ENCODE data around the gene CFAP299. TPM values are rescaled to one million over a fixed set of nuclear protein-coding genes. Genes with fewer than 3 reads are reported as not detected.

CFAP299 gene
- total and polyA plus RNA-seq, 9 of the 15 experiments (the other 6 are each of a cell fraction or from before 2014, with no cell fraction given), result 0.09 to 3.0 (median 0.76) TPM

- TF ChIP-seq ZBTB40 (IDR thresholded peaks at IDR 0.05), result no peak
- no peak for TF ChIP-seq ZBTB40 (CRISPR knock-in tag; IDR thresholded peaks at IDR 0.05)
Measured at GRCh38 chr4:80730158-80730557, 394.6 kb downstream of the CFAP299 start (continued).

Data from K562 (cell line).